Lung microvascular endothelial cell (primary cell): Measurements from ENCODE around the gene ASAH2B. TPM values are rescaled to one million over a fixed set of nuclear protein-coding genes. Genes with fewer than 3 reads are reported as not detected.

ENCODE experiments used
- DNase-seq, 2 donors: peaks; one replicate each; pipeline versions ENCODE4 v3.0.0 to v3.0.0-alpha.2; 2010; ENCODE audit warnings: low read depth in 2 of 2
- total RNA-seq: library from RNA; depleted of rRNA; stranded (reverse); fragments of >200 nt; gene quantifications from 2 replicates; pipeline ENCODE4 v1.2.1, GENCODE V29; 2014

The ASAH2B gene
- total RNA-seq, 1 donor from 2014 or later, result 1.6 TPM

DNA sequence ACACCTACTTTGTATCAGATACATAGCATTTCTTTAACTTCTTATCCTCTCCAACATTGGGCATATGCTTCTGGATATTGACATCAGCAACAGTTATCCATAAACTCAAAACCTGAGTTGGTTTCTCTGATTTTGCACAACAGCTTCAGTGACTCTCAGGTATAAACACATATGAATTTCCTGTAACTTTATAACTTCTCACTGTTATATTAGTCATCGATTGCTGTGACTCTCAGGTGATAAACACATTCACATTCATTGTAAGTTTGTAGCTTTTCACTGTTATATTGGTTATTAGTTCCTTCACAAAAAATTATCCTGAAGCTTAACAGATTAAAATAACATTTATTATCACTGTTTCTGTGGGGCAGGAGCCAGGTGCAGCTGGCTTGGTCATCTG is 57.0 kb downstream of the ASAH2B start:
- no peak for DNase-seq

DNA sequence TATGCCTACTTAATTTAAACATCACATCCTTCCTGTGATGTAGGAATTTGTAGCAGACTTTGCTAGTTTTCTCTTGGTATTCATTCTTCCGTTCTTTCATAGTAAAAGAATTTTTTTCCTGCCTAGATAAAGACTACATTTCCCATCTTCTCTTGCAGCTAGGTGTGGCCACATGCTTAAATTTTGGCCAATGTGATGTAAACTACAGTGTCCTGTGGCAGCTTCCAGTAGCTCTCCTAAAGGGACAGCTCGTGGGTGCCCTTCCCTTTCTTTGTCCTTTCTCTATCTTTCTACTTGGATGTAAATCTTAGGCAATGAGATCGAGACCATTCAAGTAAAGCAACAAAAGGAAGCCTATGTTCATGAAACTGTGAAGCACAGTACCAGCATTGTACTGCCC is 58.6 kb downstream of the ASAH2B start:
- DNase-seq, result no peak

DNA sequence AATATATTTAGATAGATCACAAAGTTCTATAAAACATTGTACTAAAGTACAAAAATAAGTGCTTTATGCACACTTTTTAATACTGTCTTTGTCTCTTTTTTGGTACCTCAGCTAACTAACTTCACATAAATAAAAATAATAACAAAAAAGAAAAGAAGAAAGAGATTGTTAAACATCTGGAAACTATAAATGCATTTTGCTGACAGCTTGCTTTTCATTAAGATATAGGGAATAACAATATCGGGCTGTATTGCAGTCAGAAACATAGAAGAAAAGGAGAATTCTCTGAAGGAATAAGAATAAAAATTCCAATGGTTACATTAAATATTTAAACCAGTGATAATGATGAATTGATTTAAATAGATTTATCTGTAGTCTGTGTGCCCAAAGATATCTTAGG is 59.9 kb downstream of the ASAH2B start:
- no peak for DNase-seq

DNA sequence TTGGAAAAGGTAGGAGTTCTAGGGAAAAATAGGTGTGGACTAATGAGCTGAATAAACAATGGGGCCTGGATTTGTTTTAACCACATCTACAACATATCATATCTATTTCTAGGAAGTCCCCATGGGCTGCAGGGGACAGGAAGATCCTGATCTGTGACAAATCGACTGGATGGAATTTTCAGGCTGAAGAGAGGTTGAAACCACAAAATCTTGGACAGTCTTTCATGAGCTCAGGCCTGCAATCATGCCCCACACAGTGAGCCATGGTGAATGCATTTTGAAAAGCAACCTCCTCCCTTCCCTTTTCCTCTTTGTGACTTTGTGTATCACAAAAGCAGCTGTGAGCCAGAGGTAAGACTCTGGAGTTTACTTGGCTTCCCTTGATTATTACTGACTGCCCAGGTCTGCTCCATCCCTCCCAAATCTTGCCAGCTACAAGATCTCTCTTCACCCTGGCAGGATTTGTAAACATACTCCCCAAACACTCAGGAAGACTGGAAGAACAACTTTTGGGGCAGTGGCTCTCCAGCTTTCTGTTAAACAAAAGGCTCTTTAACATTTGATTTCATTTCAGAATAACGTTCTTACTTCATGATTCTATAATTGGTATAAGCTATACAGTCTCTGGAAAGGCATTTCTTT is 66.4 kb downstream of the ASAH2B start:
- DNase-seq, result no peak

DNA sequence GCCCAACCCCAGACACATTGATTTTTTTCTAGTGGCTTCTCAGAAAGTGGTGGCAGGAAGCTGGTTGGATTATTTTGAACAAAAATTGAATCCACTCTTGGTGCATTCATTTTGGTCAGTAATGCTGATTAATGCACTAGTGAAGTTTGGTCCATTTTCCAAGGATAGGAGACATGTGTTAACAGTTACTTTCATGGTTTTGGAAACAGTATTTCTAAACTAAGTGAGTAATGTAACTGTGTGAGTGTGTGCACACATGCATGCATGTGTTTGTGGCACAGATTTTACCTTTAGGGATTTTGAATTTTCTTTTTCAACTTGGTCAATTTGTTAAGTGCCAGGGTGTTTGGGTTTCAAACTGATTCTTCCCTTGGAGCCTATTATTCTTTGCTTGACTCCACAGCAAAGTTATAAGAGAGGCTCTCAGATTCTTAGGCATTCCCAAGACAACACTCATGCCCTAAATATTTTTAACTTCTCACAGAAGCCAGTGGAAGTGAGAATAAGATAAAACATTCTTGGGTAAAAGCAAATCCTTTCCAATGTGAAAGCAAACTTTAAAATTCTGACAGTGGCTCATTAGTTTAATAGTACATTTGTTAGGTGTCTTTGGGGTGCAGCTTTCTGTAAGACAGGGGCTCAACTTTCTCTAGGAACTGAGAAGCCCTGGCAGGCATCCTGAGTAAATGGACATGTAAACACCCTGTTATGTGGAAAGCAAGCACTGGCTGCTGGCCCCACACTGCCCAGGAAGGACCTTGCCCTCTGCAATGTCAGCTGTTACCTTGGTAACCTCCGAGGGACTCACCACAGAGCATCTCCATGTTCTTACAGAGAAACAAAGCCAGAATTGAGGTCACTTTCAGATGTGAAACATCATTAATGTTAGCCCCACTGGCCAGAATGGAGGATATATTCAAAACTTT is 68.4 kb downstream of the ASAH2B start:
- no peak for DNase-seq

Other genes with a start within 250 kb of the ASAH2B start
- gene SGMS1, start 116.0 kb upstream of the ASAH2B start, total RNA-seq, result 32.3 and 76.2 TPM in 2 replicates
- gene A1CF, start 145.7 kb downstream of the ASAH2B start, total RNA-seq, result not detected in 2 replicates